ENCODE data around the gene FAM184A. TPM values are rescaled to one million over a fixed set of nuclear protein-coding genes. Genes with fewer than 3 reads are reported as not detected.

The FAM184A gene
- total and polyA plus RNA-seq, 10 of the 15 experiments (the other 5 are each of a cell fraction or from before 2014, with no cell fraction given), result 0.15 to 0.23 TPM; not detected in 8

- DNase-seq (ENCODE audit: low read depth, low spot score), result no peak
- BruUV-seq (replicated peaks), result no TSS peak
- H3K4me3 ChIP-seq, result no peak overlapping the region
- 50% methylated on average over 4 of the region's 4 CpGs for WGBS (ENCODE audit: insufficient coverage, insufficient replicate concordance, low lambda C conversion rate, missing lambda C conversion rate)
- H3K4me2 ChIP-seq (ENCODE audit: control insufficient read depth, insufficient read depth), result no peak overlapping the region
- SMC1A ChIA-PET (ENCODE audit: uncharacterized antibody, unreplicated experiment), result no interaction called here
- H3K9me3 ChIP-seq (replicated peaks; ENCODE audit: control insufficient read depth, insufficient read depth, low read length), result no peaks in the 10 kb centered on the region
- RAD21 ChIA-PET (ENCODE audit: unreplicated experiment), result no interaction called here
- ATAC-seq, result no peak
- H3K27me3 ChIP-seq (replicated peaks in 1 of 2; ENCODE audit: control insufficient read depth in 2 of 2, insufficient read depth in 2 of 2, low read length in 1 of 2), result no peaks in the 10 kb centered on the region
- in situ Hi-C loops (cut with MboI) (loop anchor here (25.0 kb wide), 1 partner anchor 160 kb away; no protein-coding TSS in a partner anchor), intact Hi-C loops (cut with micrococcal nuclease; ENCODE audit: unreplicated experiment) (no loop called here)
- H3K4me1 ChIP-seq (ENCODE audit: control insufficient read depth, insufficient read depth, low read length), result no peaks in the 10 kb centered on the region
- no peaks in the 10 kb centered on the region for H3K36me3 ChIP-seq (ENCODE audit: control insufficient read depth in 2 of 2, insufficient read depth in 2 of 2, low read length in 1 of 2)
- H4K20me1 ChIP-seq (ENCODE audit: control insufficient read depth, insufficient read depth), result no peaks in the 10 kb centered on the region
- H3K27ac ChIP-seq (ENCODE audit: control insufficient read depth, insufficient read depth), result no peak overlapping the region
- no peak overlapping the region for H2AFZ ChIP-seq (ENCODE audit: control insufficient read depth, low read depth, low read length)
- H3K9ac ChIP-seq (ENCODE audit: control insufficient read depth, insufficient read depth, low read length), result no peak overlapping the region
- POLR2A ChIA-PET, result interaction anchor here (0.6 kb wide), 1 partner anchor 191 kb away, joined by 5 read pairs; no protein-coding TSS in a partner anchor
- no peak for FAIRE-seq
- no peaks in the 10 kb centered on the region for H3K79me2 ChIP-seq (ENCODE audit: control insufficient read depth, insufficient read depth, low read length)
- CTCF ChIA-PET, result interaction anchor here (0.9 to 1.0 kb wide), 2 partner anchors 12 to 229 kb away, joined by 3 read pairs; no protein-coding TSS in a partner anchor
- TF ChIP-seq POLR2AphosphoS5 (IDR thresholded peaks at IDR 0.05; ENCODE audit: low read length) (no peak), MEF2A (IDR thresholded peaks at IDR 0.05; ENCODE audit: insufficient read depth, low read depth, low read length) (no peak), KDM1A (IDR thresholded peaks at IDR 0.05; ENCODE audit: borderline replicate concordance) (no peak), PAX8 (IDR thresholded peaks at IDR 0.05) (no peak), CHD1 (IDR thresholded peaks at IDR 0.05; ENCODE audit: low read depth, low read length) (no peak), E2F8 (IDR thresholded peaks at IDR 0.05; ENCODE audit: low read depth, partially characterized antibody) (no peak), E2F4 (IDR thresholded peaks at IDR 0.05; ENCODE audit: low read depth, low read length) (no peak), TCF12 (IDR thresholded peaks at IDR 0.05; ENCODE audit: low read depth, low read length) (no peak), SPI1 (IDR thresholded peaks at IDR 0.05; ENCODE audit: borderline replicate concordance, insufficient read depth, low read depth, low read length) (no peak), BACH1 (IDR thresholded peaks at IDR 0.05; ENCODE audit: borderline replicate concordance) (no peak), SKIL (IDR thresholded peaks at IDR 0.05; ENCODE audit: low read depth, poor library complexity, severe bottlenecking) (no peak), NFYA (IDR thresholded peaks at IDR 0.05; ENCODE audit: borderline replicate concordance, low read depth, low read length) (no peak), ZNF274 (IDR thresholded peaks at IDR 0.05; ENCODE audit: insufficient read depth, insufficient read length) (no peak)
- TF ChIP-seq, protein P1, sequence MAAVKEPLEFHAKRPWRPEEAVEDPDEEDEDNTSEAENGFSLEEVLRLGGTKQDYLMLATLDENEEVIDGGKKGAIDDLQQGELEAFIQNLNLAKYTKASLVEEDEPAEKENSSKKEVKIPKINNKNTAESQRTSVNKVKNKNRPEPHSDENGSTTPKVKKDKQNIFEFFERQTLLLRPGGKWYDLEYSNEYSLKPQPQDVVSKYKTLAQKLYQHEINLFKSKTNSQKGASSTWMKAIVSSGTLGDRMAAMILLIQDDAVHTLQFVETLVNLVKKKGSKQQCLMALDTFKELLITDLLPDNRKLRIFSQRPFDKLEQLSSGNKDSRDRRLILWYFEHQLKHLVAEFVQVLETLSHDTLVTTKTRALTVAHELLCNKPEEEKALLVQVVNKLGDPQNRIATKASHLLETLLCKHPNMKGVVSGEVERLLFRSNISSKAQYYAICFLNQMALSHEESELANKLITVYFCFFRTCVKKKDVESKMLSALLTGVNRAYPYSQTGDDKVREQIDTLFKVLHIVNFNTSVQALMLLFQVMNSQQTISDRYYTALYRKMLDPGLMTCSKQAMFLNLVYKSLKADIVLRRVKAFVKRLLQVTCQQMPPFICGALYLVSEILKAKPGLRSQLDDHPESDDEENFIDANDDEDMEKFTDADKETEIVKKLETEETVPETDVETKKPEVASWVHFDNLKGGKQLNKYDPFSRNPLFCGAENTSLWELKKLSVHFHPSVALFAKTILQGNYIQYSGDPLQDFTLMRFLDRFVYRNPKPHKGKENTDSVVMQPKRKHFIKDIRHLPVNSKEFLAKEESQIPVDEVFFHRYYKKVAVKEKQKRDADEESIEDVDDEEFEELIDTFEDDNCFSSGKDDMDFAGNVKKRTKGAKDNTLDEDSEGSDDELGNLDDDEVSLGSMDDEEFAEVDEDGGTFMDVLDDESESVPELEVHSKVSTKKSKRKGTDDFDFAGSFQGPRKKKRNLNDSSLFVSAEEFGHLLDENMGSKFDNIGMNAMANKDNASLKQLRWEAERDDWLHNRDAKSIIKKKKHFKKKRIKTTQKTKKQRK (IDR thresholded peaks at IDR 0.05; ENCODE audit: low read depth, low read length), result no peak
These were observed 43.9 kb upstream of the FAM184A start for GRCh38 chr6:119122336-119122735.

All from GM12878 (cell line).